Measurements from ENCODE around the gene AGO4. TPM values are rescaled to one million over a fixed set of nuclear protein-coding genes. Genes with fewer than 3 reads are reported as not detected.

Gene AGO4
- total and polyA plus RNA-seq, 2 of the 4 experiments (the other 2 are of a cell fraction) = 8.2 to 9.2 TPM

DNA sequence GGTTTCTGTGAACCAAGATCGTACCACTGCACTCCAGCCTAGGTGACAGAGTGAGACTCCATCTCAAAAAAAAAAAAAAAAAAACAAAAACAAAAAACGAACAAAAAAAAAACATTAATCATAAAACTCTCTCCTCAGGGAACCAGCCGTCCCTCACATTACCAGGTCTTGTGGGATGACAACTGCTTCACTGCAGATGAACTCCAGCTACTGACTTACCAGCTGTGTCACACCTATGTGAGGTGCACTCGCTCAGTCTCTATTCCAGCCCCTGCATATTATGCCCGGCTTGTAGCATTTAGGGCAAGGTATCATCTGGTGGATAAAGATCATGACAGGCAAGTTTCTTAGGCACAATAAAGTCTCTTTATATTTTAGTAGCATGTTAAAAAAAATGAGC lies 42.9 kb downstream of the AGO4 start:
- no CpG with 5 or more reads among the region's 5 CpGs for WGBS, 2 experiments (ENCODE audit: extremely low coverage in 2 of 2, insufficient read length in 1 of 2)
- Histone ChIP-seq H3K27me3 (ENCODE audit: control insufficient read depth, insufficient read depth, low read length) (no peaks in the 10 kb centered on the region), H3K9me3 (ENCODE audit: control insufficient read depth, insufficient read depth, low read length) (no peaks in the 10 kb centered on the region), H3K4me1 (ENCODE audit: control insufficient read depth, insufficient read depth, low read length) (peaks cover 5% of the 10 kb centered on the region), H4K5ac (ENCODE audit: low read depth, low read length) (no peak overlapping the region), H4K20me1 (ENCODE audit: insufficient read depth, low read length) (no peaks in the 10 kb centered on the region), H2AK5ac (ENCODE audit: low read depth, low read length) (no peak overlapping the region), H3K79me1 (ENCODE audit: low read depth in 1 of 2, low read length in 2 of 2) (no peaks in the 10 kb centered on the region), H2AFZ (replicated peaks; ENCODE audit: low read length, poor library complexity) (no peak overlapping the region), H3K27ac (ENCODE audit: insufficient read depth, low read length) (no peak overlapping the region), H3K9me1 (ENCODE audit: insufficient read depth, low read length) (no peaks in the 10 kb centered on the region), H2BK15ac (ENCODE audit: low read depth, low read length) (no peak overlapping the region), H4K91ac (ENCODE audit: insufficient read depth, low read depth, low read length) (no peak overlapping the region), H4K8ac (ENCODE audit: low read depth in 2 of 2, low read length in 2 of 2) (no peak overlapping the region), H3K4me3 (ENCODE audit: insufficient read depth, low read depth, low read length) (no peak overlapping the region), H2AK9ac (replicated peaks; ENCODE audit: low read depth, low read length, poor library complexity) (no peak overlapping the region), H3K4me2 (ENCODE audit: low read depth, low read length) (no peak overlapping the region), H3K56ac (ENCODE audit: extremely low read depth, insufficient read depth, low read length) (no peak overlapping the region), H3K9ac (ENCODE audit: low read depth, low read length) (no peak overlapping the region), H2BK120ac (ENCODE audit: low read depth, low read length) (no peak overlapping the region), H3K23ac (ENCODE audit: low read depth, low read length) (no peak overlapping the region), H3K4ac (ENCODE audit: low read depth, low read length) (no peak overlapping the region), H3K18ac (ENCODE audit: low read depth, low read length) (no peak overlapping the region), H3K36me3 (ENCODE audit: control insufficient read depth, insufficient read depth, low read length) (peaks cover 10% of the 10 kb centered on the region), H3K14ac (replicated peaks; ENCODE audit: low read depth, low read length) (no peak overlapping the region), H2BK5ac (ENCODE audit: low read depth, low read length, poor library complexity, severe bottlenecking) (no peak overlapping the region), H2BK20ac (ENCODE audit: low read depth, low read length) (no peak overlapping the region)
- ChIA-PET POLR2A (ENCODE audit: unreplicated experiment) (no interaction called here), CTCF (interaction anchor here (0.9 kb wide), 1 partner anchor 17 kb away, joined by 4 read pairs; no protein-coding TSS in a partner anchor)
- no peak for TF ChIP-seq POLR2A (IDR thresholded peaks at IDR 0.05; ENCODE audit: low read depth, low read length)
- no peak for ATAC-seq (ENCODE audit: low read depth)
- intact Hi-C loops (cut with micrococcal nuclease) (no loop called here), in situ Hi-C loops (cut with MboI; ENCODE audit: low sequenced_read_pairs) (no loop called here), dilution Hi-C loops (cut with HindIII; ENCODE audit: low sequenced_read_pairs, unreplicated experiment) (no loop called here)
- no peak for DNase-seq
- no TSS peak for BruUV-seq (replicated peaks)

Data from IMR-90 (cell line).